Rectal smooth muscle tissue (tissue), 1 donor: ENCODE results near the gene SOHLH2.

ENCODE experiments used
- H3K27ac ChIP-seq: one replicate; pipeline ENCODE4 v1.7.0; 2013; ENCODE audit warnings: low read depth, low read length, inconsistent platforms
- H3K27me3 ChIP-seq: one replicate; pipeline ENCODE4 v1.7.0; 2013; ENCODE audit warnings: low read length; ENCODE audit not compliant: control insufficient read depth, insufficient read depth
- H3K36me3 ChIP-seq: one replicate; pipeline ENCODE4 v1.7.0; 2013; ENCODE audit warnings: low read length; ENCODE audit not compliant: control insufficient read depth, insufficient read depth
- H3K4me1 ChIP-seq: one replicate; pipeline ENCODE4 v1.7.0; 2013; ENCODE audit warnings: low read length; ENCODE audit not compliant: control insufficient read depth, insufficient read depth
- H3K4me3 ChIP-seq: one replicate; pipeline ENCODE4 v1.7.0; 2013; ENCODE audit warnings: low read length
- H3K9ac ChIP-seq: one replicate; pipeline ENCODE4 v1.7.0; 2013; ENCODE audit warnings: low read length

Gene SOHLH2

GRCh38 chr13:36126491-36126890, 87.9 kb downstream of the SOHLH2 start:
- Histone ChIP-seq H3K36me3 (no peaks in the 10 kb centered on the region), H3K4me3 (no peak overlapping the region), H3K4me1 (peaks cover 3% of the 10 kb centered on the region), H3K9ac (no peak overlapping the region), H3K27me3 (no peaks in the 10 kb centered on the region), H3K27ac (no peak overlapping the region)

- no peak overlapping the region for H3K9ac ChIP-seq
- H3K36me3 ChIP-seq = no peaks in the 10 kb centered on the region
- no peak overlapping the region for H3K27ac ChIP-seq
- no peak overlapping the region for H3K4me3 ChIP-seq
- H3K4me1 ChIP-seq = peaks cover 3% of the 10 kb centered on the region
- no peaks in the 10 kb centered on the region for H3K27me3 ChIP-seq
Observed at GRCh38 chr13:36125841-36126240, 88.5 kb downstream of the SOHLH2 start.

GRCh38 chr13:36124236-36124822, 90.0 kb downstream of the SOHLH2 start:
- H3K4me1 ChIP-seq = peaks cover 3% of the 10 kb centered on the region
- no peak overlapping the region for H3K27ac ChIP-seq
- H3K36me3 ChIP-seq = no peaks in the 10 kb centered on the region
- no peak overlapping the region for H3K9ac ChIP-seq
- H3K4me3 ChIP-seq = no peak overlapping the region
- no peaks in the 10 kb centered on the region for H3K27me3 ChIP-seq
